ENCODE results near the gene CCR5. TPM values are rescaled to one million over a fixed set of nuclear protein-coding genes. Genes with fewer than 3 reads are reported as not detected.
A peak's percentile ranks its signal among the peaks of the same experiment; 100 is the strongest.

CCR5 gene
- total and polyA plus RNA-seq, 2 of the 13 experiments (the other 11 are each of a cell fraction or from before 2014, with no cell fraction given): not detected

DNA sequence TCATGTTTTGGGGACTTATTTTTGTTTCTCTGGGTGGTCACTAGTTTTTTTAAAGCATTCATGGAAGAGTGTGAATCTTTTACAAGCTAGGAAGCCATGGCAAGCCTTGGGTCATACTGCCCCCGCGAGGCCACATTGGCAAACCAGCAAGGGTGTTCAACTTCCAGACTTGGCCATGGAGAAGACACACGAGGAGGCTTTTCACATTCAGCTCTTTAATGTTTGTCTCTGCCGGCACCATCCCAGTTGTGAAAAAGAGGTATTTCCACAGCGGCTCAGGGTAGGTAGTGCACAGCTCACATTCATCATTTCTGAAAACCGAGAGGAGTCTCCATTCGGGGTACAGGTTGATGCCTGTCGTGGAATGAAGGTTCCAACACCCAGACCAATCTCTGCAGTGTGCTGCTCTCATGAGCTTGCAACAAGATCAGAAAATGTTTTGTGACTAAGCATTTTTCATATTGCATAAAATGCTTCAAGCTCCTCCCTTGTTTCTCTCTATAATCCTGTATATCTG is 7.7 kb downstream of the CCR5 start (continued):
- TF ChIP-seq, protein P1, sequence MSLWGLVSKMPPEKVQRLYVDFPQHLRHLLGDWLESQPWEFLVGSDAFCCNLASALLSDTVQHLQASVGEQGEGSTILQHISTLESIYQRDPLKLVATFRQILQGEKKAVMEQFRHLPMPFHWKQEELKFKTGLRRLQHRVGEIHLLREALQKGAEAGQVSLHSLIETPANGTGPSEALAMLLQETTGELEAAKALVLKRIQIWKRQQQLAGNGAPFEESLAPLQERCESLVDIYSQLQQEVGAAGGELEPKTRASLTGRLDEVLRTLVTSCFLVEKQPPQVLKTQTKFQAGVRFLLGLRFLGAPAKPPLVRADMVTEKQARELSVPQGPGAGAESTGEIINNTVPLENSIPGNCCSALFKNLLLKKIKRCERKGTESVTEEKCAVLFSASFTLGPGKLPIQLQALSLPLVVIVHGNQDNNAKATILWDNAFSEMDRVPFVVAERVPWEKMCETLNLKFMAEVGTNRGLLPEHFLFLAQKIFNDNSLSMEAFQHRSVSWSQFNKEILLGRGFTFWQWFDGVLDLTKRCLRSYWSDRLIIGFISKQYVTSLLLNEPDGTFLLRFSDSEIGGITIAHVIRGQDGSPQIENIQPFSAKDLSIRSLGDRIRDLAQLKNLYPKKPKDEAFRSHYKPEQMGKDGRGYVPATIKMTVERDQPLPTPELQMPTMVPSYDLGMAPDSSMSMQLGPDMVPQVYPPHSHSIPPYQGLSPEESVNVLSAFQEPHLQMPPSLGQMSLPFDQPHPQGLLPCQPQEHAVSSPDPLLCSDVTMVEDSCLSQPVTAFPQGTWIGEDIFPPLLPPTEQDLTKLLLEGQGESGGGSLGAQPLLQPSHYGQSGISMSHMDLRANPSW (CRISPR knock-in tag; IDR thresholded peaks at IDR 0.05; ENCODE audit: borderline replicate concordance): no peak
- TF ChIP-seq RFXAP (CRISPR knock-in tag; IDR thresholded peaks at IDR 0.05; ENCODE audit: borderline replicate concordance) (no peak), SMC3 (IDR thresholded peaks at IDR 0.05; ENCODE audit: low read length) (peak; percentile 45; the same call in 1 of the 2 replicates)
- TF ChIP-seq, protein P2, sequence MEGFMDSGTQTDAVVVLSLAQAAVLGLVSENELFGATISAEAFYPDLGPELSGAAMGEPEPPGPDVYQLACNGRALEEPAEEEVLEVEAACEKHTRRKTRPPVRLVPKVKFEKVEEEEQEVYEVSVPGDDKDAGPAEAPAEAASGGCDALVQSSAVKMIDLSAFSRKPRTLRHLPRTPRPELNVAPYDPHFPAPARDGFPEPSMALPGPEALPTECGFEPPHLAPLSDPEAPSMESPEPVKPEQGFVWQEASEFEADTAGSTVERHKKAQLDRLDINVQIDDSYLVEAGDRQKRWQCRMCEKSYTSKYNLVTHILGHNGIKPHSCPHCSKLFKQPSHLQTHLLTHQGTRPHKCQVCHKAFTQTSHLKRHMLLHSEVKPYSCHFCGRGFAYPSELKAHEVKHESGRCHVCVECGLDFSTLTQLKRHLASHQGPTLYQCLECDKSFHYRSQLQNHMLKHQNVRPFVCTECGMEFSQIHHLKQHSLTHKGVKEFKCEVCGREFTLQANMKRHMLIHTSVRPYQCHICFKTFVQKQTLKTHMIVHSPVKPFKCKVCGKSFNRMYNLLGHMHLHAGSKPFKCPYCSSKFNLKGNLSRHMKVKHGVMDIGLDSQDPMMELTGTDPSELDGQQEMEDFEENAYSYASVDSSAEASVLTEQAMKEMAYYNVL (CRISPR knock-in tag; IDR thresholded peaks at IDR 0.05; ENCODE audit: borderline replicate concordance): no peak
- TF ChIP-seq, protein P3, sequence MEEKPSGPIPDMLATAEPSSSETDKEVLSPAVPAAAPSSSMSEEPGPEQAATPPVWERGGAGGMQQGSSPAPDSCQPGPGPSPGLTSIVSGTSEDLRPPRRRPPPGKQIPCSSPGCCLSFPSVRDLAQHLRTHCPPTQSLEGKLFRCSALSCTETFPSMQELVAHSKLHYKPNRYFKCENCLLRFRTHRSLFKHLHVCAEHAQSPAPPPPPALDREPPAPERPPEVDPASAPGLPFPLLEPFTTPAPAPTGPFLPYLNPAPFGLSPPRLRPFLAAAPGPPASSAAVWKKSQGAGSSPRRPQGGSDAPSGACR (CRISPR knock-in tag; IDR thresholded peaks at IDR 0.05): no peak

DNA sequence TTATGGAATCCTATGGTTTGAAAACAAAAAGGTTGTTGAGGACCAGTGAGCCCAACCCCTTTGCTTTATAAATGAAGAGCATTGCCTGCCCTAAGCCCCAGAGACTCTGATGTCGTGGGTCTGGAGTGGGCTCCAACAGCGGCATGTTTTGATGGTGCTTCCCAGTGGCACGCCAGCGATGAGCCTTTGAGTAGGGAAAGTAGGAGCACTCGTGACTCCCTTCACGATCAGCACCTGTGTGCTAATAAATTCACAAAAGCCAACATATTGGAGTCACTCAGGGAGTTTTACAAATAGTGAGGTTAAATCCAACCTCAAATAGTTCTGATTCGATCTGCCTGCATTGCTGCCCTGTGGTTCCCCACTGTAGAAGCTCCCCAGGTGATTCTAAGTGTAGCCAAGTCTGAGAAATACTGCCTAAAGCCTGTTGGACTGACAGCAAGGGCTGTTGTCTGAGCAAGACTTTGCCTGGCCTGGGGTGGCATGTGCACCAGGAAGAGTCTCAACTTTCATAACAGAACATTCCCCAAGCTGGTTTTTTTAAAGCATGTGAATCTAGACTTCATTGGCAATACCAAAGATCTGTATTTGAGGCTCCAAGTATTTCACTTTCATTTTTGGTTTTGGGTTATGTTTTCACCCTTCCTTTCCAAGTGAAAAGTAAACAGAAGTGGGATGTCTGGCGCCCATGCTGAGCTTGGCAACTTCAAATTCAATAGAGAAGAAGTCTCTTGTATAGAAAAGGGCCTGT is 9.9 kb downstream of the CCR5 start:
- BruUV-seq (replicated peaks): no TSS peak
- WGBS (ENCODE audit: low lambda C conversion rate): 45% methylated on average over 7 of the region's 8 CpGs
- Histone ChIP-seq H2AFZ (ENCODE audit: low read length) (no peak overlapping the region), H3K9me3 (ENCODE audit: low read length) (no peaks in the 10 kb centered on the region), H3K9ac (ENCODE audit: insufficient read depth, low read depth, low read length) (no peak overlapping the region), H3K4me2 (ENCODE audit: low read depth, low read length) (no peak overlapping the region), H3K4me3 (replicated peaks in 1 of 3; ENCODE audit: insufficient read depth in 1 of 3, low read depth in 2 of 3, low read length in 3 of 3) (no peak overlapping the region), H3K4me1 (ENCODE audit: insufficient read depth, low read length) (no peaks in the 10 kb centered on the region), H4K20me1 (ENCODE audit: insufficient read depth, low read length) (no peaks in the 10 kb centered on the region), H3K27ac (ENCODE audit: extremely low read length, insufficient read depth, low read length) (no peak overlapping the region), H3K36me3 (replicated peaks in 1 of 2; ENCODE audit: control insufficient read depth in 1 of 2, insufficient read depth in 2 of 2, low read length in 2 of 2) (no peaks in the 10 kb centered on the region), H3K79me2 (ENCODE audit: insufficient read depth, low read length) (no peaks in the 10 kb centered on the region), H3K27me3 (ENCODE audit: control insufficient read depth in 1 of 2, insufficient read depth in 2 of 2, low read length in 2 of 2) (peaks cover 0 to 1% of the 10 kb centered on the region in 2 experiments; a peak in 1 of 5 replicates)
- FAIRE-seq (no peak), DNase-seq (ENCODE audit: low spot score) (no peak), ATAC-seq (no peak)
- ChIA-PET CTCF (ENCODE audit: low intra/inter-chr PET ratio, low total read pairs) (no interaction called here), POLR2A (no interaction called here)
- in situ Hi-C loops (cut with HindIII; ENCODE audit: extremely low pct_ligation_motif_present, low pct_unique_long_range_greater_than_20kb) (no loop called here), intact Hi-C loops (cut with micrococcal nuclease; ENCODE audit: unreplicated experiment) (no loop called here)
- TF ChIP-seq, protein P4, sequence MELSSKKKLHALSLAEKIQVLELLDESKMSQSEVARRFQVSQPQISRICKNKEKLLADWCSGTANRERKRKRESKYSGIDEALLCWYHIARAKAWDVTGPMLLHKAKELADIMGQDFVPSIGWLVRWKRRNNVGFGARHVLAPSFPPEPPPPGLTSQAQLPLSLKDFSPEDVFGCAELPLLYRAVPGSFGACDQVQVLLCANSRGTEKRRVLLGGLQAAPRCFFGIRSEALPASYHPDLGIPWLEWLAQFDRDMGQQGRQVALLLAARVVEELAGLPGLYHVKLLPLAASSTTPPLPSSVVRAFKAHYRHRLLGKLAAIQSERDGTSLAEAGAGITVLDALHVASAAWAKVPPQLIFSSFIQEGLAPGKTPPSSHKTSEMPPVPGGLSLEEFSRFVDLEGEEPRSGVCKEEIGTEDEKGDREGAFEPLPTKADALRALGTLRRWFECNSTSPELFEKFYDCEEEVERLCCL (CRISPR knock-in tag; IDR thresholded peaks at IDR 0.05; ENCODE audit: borderline replicate concordance): no peak
- TF ChIP-seq, protein P5, sequence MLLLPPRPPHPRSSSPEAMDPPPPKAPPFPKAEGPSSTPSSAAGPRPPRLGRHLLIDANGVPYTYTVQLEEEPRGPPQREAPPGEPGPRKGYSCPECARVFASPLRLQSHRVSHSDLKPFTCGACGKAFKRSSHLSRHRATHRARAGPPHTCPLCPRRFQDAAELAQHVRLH (CRISPR knock-in tag; IDR thresholded peaks at IDR 0.05; ENCODE audit: borderline replicate concordance, low read depth): no peak
